ENCODE data around the gene TOR1B.

The TOR1B gene

DNA sequence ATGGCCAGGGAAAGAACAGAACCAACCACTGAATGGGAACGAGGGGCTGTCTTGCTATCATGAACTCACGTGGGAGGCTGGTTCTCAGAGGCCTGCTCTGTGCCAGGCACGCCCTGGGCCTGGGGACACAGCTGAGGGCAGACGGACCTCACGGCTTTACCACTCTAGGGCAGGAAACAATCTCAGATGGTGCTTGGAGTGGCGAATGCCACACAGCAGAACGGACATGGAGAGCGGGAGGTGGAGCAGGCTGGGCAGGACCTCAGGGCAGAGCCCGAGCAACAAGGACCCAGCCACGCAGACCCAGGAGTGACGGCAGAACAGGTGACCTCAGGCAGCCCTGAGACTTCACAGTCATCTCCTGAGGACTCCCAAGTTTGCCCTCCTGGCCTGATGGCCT, 12.3 kb downstream of the TOR1B start:
- no peak for DNase-seq

DNA sequence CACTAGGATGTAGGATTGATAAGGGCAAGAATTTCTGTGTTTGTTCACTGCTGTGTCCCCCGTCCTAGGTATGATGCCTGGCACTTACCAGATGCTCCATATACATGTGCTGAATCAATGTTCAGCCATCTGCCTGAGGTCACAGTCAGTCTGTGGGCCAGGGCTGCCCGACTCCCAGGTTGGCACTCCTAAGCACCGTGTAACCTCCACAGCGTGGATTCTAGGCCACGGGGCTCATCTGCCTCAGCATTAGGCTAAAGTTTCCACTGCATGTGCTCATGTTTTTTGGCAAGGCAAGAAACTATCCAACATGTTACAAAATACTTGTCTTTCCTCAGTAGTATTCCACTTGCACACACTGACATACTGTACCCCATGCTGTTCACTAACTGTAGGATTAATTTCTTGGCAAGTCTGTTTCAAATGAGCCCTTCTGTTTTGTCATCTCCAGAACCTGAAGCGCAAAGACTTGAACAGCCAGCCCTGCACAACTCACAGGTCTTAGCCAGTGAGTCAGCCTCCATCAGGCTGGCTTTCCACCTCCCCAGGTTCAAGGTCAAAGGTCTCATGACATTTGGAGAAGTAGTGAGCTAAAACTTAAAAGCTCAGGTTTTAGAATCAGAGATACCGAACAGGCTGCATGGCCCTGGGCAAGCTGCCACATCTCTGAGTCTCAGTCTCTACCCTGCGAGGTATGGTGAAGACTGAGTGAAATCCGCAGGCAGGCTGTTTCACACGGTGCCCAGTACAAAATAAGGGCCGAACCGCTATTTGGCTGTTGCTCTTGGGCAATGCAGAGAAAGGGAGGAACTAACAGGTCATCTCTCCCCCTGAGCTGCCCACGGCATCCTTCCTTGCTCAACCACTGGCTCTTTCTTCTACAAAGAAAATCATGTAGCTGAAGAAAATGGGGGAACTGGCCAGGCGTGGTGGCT, 13.8 kb downstream of the TOR1B start:
- no peak for DNase-seq

DNA sequence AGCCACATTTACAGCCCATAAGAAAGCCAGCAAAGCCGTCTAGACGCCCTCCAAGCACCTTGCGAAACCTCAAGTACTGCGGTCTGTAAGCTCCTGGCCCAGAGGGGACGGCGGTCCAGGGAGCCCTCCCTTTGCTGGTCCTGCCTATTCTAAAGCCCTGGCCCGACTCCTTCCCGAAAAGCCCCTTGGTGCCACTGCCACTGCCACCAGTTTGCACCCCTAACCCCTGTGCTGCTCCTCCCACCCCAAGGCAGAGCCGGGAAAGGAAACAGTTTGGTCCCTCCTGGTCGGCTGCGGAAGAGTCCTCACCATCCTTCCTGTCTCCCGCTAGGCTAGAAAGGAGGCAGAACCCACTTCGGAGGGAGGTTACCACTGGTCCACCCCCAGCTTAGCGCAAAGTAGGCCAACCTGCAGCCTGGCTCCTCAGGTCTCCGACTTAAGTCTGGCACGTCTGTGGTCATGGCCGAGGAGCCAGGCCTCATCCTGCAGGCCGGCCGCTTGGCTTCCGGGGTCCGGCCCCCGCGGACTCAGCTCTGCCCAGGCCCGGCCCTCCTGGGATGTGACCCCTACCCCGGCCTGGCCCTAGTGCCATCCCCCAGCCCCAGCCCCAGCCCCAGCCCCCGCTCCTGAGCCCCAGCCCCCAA, 20.0 kb downstream of the TOR1B start:
- no peak for DNase-seq

DNA sequence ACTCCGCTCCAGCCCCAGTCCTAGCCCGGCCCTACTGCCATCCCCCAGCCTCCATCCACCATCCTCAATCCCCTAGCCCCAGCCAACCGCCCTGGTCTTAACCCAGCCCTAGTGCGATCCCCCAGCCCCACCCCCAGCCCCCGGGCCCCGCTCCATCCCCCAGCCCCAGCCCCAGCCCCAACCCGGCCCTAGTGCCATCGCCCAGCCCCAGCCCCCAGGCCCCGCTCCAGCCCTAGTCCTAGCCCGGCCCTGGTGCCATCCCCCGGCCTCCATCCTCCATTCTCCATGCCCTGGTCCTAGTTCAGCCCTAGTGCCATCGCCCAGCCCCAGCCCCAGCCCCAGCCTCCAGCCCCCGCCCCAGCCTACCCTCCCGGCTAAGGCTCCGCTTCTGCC, 20.6 kb downstream of the TOR1B start:
- no peak for DNase-seq

DNA sequence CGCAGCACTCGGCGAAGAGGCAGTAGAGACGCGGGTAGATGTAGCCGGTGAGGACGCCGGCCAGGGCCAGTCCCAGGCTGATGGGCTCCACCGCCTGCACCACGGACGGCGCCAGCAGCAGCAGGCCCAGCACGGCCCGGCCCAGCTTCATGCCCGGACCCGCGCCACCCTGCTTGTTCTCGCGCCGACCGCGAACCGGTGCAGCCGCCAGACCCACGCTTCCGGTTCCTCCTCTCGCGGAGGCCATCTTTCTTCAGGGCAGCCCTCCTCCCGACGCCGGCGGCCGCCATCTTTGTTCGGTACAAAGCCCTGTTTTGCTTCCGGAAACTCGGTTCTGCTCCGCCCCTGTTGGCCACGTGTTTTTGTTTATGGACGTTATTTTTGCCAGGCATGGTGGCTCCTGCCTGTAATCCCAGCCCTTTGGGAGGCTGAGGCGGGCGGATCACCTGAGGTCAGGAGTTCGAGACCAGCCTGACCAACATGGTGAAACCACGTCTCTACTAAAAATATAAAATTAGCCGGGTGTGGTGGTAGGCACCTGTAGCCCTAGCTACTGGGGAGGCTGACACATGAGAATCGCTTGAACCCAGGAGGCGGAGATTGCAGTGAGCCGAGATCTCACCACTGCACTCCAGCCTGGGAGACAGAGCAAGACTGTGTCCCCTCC, 21.1 kb downstream of the TOR1B start, which contains the start of gene TOR1A:
TOR1A (minus strand) TSS at position 202 of the 667 bp plus-strand sequence; CDS start at position 151, 51 bp downstream.
- DNase-seq = peak; percentile 57 to 69

DNA sequence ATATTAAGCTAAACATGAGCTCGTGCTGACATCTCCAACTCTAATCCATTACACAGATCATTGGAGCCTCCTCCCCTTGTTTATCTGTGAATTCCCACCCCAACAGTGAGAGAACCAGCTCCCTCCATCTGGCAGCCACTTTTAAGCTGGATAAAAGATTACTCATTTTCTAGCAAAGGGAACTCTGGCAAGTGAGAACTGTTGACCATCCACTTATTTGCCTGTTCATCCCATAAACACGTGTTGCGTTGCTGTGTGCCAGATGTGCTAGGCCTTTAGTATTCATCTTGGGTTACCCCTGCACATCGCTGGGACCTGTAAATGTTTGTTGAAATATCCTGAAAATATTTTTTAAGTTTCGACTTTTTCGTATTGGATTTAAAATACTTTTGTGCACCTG, 23.4 kb downstream of the TOR1B start:
- no peak for DNase-seq

DNA sequence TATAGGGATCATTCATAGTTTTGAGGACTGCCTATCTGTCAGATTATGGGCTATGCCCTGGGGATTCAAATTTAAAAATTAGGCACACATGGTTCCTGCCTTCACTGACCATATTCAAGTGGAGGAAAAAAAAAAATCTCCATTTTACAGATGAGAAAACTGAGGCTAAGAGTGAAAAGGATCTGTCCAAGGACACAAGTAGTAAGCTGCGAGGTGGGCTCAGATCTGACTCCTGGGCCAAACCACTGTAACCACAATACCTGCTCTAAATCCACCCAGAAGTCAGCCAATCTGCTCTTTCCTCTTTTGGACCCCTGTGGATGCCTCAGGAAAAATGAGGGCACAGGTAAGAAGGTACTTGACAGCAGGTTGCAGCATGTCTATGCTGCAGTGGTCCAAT, 23.8 kb downstream of the TOR1B start:
- DNase-seq = no peak

DNA sequence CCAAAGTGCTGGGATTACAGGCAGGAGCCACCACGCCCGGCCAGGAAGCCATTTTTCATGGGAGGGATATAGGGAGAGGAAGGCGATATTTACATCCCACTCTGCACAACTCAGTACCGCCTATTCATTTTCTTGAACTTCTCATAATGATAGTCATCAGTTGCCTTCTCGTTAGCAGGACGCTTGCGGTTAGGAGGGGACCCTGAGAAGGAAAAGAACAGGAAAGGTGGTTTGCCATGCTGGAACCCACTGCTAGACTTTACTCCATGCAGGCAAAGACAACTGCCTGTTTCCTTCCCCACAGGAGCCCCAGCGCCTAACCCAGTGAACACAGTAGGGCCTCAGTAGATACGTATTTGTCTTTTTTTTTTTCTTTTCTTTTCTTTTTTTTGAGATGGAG, 25.1 kb downstream of the TOR1B start:
- no peak for DNase-seq

DNA sequence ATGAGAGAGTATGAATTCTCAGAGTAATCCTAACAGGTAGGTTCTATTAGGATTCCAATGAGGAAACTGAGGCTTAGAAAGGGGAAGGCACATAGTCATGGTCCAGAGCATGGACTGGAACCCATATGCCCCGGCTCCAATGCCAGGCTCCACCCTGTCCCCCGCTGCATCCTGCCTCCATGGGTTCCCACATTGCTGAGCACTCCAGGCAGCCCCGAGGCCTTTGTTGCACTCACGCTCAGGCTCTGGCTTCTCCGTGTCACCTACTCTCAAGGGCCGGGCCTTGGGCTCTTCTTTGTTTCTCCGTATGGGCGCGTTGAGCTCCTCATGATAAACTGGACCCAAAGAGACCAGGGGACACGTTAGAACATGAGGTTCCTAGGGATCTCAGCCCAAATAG, 26.0 kb downstream of the TOR1B start:
- no peak for DNase-seq

DNA sequence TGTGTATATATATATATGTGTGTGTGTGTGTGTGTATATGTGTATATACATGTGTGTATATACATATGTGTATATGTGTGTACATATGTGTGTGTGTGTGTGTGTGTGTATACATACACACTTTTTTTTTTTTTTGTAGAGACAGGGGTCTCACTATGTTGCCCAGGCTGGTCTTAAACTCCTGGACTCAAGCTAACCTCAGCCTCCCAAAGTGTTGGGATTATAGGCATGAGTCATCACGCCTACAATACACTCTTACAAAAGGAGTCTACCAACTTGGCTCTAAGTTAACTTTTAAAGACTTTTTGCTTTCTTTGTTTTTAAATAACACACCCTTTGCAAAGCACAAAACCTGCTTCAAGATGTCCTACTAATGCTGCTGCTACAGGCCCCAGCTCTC, 30.0 kb downstream of the TOR1B start:
- DNase-seq = no peak

DNA sequence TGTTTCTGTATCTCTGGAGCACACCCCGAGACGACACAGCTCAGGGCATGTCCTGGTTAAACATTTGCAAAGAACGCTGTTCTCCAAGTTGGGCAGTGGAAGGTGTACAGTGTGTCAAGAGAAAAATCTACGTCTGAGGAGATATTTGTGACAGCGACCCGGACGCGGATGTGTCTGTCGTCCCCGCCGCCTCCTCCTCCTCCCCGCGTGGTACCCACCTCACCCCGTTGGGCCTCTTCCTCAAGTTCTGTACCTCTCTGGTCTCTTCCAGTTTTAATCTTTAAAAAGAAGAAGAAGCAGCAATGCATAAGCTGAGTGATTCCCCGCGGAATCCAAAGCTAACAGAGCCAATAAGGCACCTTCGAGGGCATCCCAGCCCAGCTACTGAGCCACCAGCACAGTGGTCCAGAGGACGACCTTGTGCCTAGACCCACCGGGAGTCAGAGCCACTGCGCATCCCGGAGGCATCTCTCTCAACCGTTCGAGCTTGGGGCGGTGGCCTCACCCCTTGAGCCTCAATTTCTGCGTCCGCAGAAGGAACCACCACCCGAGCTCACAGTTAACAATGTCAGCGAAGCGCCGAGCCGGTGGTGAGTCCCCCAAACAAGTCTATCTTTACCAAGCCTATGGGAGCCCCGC, 31.6 kb downstream of the TOR1B start:
- DNase-seq = no peak

DNA sequence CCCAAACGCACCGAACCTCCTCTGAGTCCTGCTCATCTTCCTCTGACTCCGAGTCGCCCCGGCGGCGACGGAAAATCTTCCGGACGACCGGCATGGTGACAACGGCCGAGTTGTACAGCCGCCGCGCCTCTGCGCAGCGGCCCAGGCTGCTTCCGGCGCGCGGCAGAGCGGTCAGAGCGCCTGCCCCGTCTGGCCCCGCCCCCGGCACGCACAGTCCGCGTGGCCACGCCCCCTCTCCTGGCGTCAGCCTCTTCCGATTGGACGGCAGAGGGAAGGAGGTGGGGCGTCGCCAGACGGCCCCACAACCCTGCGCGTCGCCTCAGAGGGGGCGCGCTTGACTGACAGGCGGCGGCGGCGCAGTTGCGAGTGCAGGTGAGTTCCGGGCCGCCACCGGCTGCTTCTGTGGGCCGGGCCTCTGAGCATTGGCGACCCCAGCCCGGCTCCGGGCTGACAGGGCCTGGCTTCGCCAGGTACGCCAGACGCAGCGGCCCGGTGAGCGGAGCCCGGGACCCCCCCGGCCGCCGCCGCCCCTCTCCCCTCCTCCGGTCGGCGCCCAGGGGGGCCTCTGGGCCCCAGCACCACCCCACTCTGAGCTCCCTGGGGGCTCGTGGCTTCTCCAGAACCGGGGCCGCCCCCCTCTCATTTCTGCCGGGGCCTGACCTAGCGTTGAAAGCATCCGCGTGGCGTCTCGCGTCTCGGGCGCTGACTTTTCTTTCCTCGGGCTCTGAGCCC, 32.3 kb downstream of the TOR1B start, which contains the start of the genes C9orf78 and USP20:
C9orf78 (minus strand) TSS at position 148 of the 732 bp plus-strand sequence; CDS start at position 94, 54 bp downstream.
USP20 (plus strand) TSS at position 331 of the 732 bp plus-strand sequence. CDS start 17,098 bp downstream, outside the sequence.
- peak; percentile 78 to 90 for DNase-seq

DNA sequence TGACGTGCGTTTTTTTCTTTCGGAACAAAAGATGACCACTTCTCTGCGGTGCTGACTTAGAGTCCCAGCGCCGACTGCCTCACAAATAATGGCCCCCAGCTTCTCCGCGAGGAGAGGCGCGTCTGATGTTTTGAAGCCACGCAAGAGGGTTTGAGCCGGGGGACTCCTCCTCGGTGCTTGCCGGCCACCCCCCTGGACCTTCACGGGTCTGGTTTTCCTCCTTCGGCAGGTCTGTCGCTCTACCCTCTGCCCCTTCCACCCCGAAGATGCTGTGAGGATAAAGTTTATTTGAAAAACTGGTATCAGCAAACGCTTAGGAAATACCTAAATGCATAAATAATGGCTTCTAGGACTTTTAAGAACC, 32.9 kb downstream of the TOR1B start:
- DNase-seq = no peak

DNA sequence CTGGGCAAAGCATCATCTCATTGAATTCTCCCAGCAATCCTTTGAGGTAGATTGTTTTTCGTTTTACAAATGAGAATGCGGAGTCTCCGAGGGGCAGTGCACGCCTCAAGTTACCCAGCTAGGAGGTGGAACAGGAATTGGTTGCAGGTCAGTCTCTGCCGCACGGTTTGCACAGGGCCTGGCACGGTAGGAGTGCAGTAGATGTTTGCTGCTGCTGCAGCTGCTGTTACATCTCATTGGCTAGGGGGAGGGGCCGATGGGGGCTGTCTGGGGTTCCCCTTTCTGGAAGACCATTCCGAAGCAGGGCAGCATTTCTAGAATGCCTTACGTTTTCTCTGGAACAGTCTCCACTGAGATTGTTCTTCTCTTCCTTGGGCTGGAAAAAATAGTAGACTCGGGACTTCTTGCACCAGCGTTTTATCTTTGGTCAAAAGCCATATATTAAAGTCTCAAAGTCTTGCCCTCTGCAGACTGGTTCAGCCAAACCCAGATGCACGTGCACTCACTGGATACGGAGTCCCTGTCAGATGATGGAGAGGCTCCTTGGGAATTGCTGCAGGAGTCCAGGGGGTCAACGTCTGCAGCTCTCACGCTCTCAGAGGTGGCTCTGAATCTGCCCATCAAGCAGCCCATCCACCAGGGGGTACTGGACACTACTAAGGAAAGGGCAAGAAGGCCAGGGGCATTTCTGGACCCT, 33.5 kb downstream of the TOR1B start:
- DNase-seq = no peak

DNA sequence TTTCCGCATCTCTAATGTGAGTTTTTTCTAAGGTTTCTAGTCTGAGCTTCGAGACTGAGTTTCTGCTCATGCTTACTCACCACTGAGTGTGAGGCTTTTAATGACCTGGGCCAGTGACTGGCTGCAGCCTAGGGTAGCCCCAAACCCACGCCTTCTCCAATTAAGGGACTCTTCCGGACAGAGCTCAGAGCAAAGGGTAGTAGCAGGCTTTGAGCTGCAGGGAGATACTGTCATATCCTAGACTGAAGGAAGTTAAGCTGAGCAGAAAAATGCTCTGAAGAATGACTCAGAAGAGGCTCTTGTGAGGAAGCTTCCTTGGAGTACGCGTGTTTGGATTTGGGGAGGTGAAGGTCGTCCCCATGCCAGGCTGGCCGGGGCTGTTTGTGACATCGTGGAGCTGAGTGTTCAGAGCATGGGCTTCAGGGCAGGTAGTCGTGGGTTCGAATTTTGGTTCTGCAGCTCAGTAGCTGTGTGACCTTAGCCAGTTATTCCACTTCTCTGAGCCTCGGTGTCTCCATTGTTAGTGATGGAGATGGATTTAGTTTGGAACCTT, 35.8 kb downstream of the TOR1B start:
- no peak for DNase-seq

DNA sequence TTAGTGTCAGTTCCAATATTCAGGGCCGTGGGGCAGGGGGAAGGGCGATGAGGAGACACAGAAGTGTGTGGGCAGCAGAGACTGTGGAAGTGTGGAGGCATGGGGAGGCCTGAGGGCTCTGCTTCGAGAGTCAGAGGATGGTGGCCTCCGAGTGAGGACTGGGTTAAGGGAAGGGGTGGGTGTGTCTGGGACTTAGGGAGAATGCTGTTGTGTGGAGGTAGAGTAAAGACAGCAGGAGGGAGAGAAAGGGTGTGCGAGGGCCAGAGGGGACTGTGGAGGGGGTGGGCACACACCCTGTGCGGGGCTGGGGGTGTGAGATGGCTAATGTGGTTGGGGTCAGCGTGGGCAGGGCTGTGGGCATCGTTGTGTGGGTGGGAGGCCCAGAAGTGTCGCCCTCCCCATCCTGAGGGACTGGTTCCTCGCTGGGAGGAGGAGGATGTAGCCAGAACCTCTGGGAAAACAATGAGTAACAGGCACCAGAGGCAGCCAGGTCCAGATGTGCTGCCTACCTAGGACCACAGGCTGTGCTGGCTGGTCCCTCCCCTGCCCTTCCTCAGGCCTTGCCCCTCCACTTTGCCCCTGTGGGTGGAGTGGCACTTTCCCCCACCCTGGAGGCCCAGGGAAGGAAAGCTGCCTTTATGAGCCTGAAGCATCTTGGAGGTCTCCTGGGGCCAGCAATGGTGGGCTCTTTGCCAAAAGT, 36.5 kb downstream of the TOR1B start:
- no peak for DNase-seq

DNA sequence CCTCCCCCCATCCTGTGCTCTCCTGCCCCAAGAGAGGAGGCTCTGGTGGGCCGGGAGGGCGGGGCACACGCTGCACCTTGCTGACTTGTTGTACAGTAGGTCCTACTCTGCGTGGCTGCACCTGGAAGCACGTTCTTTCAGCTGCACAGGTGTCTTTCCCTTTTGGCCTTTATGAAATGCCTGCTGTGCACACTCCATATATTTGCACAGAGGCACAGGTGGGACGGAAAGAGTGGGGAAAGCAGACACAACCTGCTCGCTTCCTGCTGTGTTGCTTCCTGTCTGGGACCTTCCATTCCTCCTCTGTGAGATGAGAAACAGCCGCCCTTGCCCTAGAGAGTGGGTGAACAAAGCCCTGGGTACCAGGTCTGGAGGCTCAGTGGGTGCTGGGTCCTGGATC, 37.0 kb downstream of the TOR1B start:
- no peak for DNase-seq

DNA sequence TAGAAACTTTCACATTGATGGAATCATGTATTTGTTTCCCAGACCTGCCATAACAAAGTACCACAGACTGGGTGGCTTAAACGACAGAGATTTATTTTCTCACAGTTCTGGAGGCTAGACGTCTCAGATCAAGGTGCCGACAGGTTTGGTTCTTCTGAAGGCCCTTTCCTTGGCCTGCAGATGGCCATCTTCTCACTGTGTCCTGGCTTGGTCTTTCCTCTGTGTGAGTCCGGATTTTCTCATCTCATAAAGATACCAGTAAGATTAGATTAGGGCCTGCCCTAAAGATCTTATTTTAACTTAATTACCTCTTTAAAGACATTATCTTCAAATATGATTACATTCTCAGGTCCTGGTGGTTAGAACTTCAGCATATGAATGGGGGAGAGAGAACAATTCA, 38.1 kb downstream of the TOR1B start:
- DNase-seq = no peak

DNA sequence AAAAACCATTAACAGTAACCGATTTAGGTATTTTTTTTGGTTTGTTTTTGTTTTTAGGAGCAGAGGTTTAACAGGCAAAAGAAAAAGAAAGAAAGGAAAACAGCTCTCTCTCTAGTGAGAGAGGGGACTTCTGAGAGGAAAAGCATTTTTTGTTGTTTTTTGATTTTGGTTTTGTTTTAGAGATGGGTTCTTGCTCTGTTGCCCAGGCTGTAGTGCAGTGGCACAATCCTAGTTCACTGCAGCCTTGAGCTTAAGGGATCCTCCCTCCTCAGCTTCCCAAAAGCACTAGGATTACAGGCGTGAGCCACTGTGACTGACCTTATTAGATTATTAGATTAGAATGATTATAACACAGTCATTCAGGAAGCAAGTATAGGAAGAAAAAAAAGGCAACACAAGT, 42.4 kb downstream of the TOR1B start:
- DNase-seq = no peak

DNA sequence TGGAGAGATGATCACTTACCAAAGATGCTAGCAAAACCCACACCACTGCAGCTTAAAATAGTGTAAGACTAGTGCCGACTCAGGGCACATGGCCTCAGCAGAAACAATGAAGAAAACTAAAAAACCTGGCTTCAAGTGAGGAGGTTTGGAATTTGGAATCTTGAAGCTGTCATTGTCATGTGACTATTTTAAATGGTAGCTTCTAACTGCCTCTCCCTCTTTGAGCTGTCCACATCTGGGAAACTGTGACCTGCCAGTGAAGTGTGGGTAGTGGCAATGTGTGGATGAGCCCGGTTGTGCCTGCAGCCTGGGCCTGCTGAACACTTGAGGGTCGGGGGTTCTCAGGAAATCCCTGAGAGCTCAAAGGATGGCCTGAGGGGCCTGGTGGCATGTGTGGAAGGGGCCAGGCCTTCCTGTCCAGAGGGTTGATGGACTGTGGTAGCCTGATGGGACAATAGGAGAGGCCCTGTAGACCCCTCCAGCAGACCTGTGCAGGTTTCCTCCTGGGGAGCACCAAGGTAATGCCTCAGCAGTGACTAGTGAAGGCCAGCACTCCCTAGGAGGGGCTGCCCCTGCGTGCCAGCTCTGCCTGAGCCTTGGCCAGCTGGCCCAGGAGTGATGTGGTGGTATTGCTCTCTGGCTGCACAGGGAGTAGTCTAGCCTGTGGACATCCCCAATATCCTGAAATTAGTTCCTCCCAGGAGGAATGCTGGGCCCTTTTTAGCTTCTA, 45.9 kb downstream of the TOR1B start:
- DNase-seq = no peak

All from NCI-H187 (cell line).